Suprapubic skin (tissue), 4 donors: ENCODE results near the gene PIK3CB. TPM values are rescaled to one million over a fixed set of nuclear protein-coding genes. Genes with fewer than 3 reads are reported as not detected.

Experiments used
- DNase-seq, 2 donors: peaks; one replicate each; pipeline ENCODE4 v3.0.0-alpha.2; 2019; ENCODE audit warnings: low spot score in 2 of 2
- H3K27ac ChIP-seq: fragments of 200-600 bp; sonication (generic); one replicate; pipeline ENCODE4 v1.5.1; 2019
- H3K27me3 ChIP-seq: fragments of 200-600 bp; sonication (generic); one replicate; pipeline ENCODE4 v1.5.1; 2019
- H3K36me3 ChIP-seq: fragments of 200-600 bp; sonication (generic); one replicate; pipeline ENCODE4 v1.5.1; 2019
- H3K4me1 ChIP-seq: fragments of 200-600 bp; sonication (generic); one replicate; pipeline ENCODE4 v1.5.1; 2019
- H3K4me3 ChIP-seq: fragments of 200-600 bp; sonication (generic); one replicate; pipeline ENCODE4 v1.5.1; 2019; ENCODE audit warnings: mild to moderate bottlenecking
- H3K9me3 ChIP-seq: fragments of 200-600 bp; sonication (generic); one replicate; pipeline ENCODE4 v1.5.1; 2019
- CTCF ChIP-seq, 2 donors: fragments of 200-600 bp in 1 of 2; fragments of 450-650 bp in 1 of 2; sonication (generic) in 1 of 2; IDR thresholded peaks; one replicate each; pipeline ENCODE4 v1.5.1; 2016 to 2019; ENCODE audit warnings: antibody characterized with exemption in 2 of 2, mild to moderate bottlenecking in 1 of 2, moderate library complexity in 1 of 2
- EP300 ChIP-seq: sonication (generic); formaldehyde crosslinking; IDR thresholded peaks from one replicate; pipeline ENCODE4 v1.6.1; 2017; ENCODE audit warnings: antibody characterized with exemption
- POLR2A ChIP-seq, 2 donors: fragments of 450-650 bp; IDR thresholded peaks; one replicate each; pipeline ENCODE4 v1.6.1; 2017; ENCODE audit warnings: antibody characterized with exemption in 2 of 2, mild to moderate bottlenecking in 2 of 2, moderate library complexity in 2 of 2
- POLR2AphosphoS5 ChIP-seq, 3 donors: sonication (generic); formaldehyde crosslinking; IDR thresholded peaks; one replicate each; pipeline ENCODE4 v1.6.1; 2017; ENCODE audit warnings: antibody characterized with exemption in 3 of 3
- WGBS: methylation state at CpG from one replicate; pipeline ENCODE4 v1.1.5; 2018; 5-methylcytosine and 5-hydroxymethylcytosine counted together
- total RNA-seq, 4 donors: library from RNA; depleted of rRNA; stranded (reverse); fragments of >200 nt; gene quantifications; one replicate each; pipeline ENCODE4 v1.1.0, GENCODE V29; 2016

PIK3CB gene
- total RNA-seq, 4 donors from 2014 or later = 47.4 to 66.9 (median 53.2) TPM

GRCh38 chr3:138718849-138719248 is 115.9 kb downstream of the PIK3CB start:
- H3K27me3 ChIP-seq = no peaks in the 10 kb centered on the region
- 86% methylated on average over 1 of the region's 1 CpG for WGBS
- peaks cover 3% of the 10 kb centered on the region for H3K36me3 ChIP-seq
- H3K9me3 ChIP-seq = no peaks in the 10 kb centered on the region
- H3K4me1 ChIP-seq = no peaks in the 10 kb centered on the region
- H3K27ac ChIP-seq = no peak overlapping the region
- no peak for TF ChIP-seq EP300
- no peak for TF ChIP-seq POLR2AphosphoS5 (IDR thresholded peaks at IDR 0.05)
- no peak for TF ChIP-seq CTCF (IDR thresholded peaks at IDR 0.05)
- no peak for TF ChIP-seq POLR2A (IDR thresholded peaks at IDR 0.05)
- DNase-seq = no peak
- no peak overlapping the region for H3K4me3 ChIP-seq

- 94% methylated on average over 2 of the region's 2 CpGs for WGBS
- Histone ChIP-seq H3K27me3 (no peaks in the 10 kb centered on the region), H3K27ac (no peak overlapping the region), H3K9me3 (no peaks in the 10 kb centered on the region), H3K4me1 (no peaks in the 10 kb centered on the region), H3K4me3 (no peak overlapping the region), H3K36me3 (peaks cover 15% of the 10 kb centered on the region)
- DNase-seq = no peak
- no peak for TF ChIP-seq EP300
- no peak for TF ChIP-seq CTCF (IDR thresholded peaks at IDR 0.05)
- TF ChIP-seq POLR2A (IDR thresholded peaks at IDR 0.05) = no peak
- TF ChIP-seq POLR2AphosphoS5 (IDR thresholded peaks at IDR 0.05) = no peak
Observed at GRCh38 chr3:138717348-138717747, 117.4 kb downstream of the PIK3CB start.

GRCh38 chr3:138712086-138712485 is 122.6 kb downstream of the PIK3CB start:
- H3K27me3 ChIP-seq = no peaks in the 10 kb centered on the region
- H3K4me1 ChIP-seq = no peaks in the 10 kb centered on the region
- no peak overlapping the region for H3K27ac ChIP-seq
- WGBS = 80% methylated on average over 4 of the region's 4 CpGs
- TF ChIP-seq POLR2AphosphoS5 (IDR thresholded peaks at IDR 0.05) = no peak
- TF ChIP-seq CTCF (IDR thresholded peaks at IDR 0.05) = no peak
- no peak for TF ChIP-seq POLR2A (IDR thresholded peaks at IDR 0.05)
- no peak for TF ChIP-seq EP300
- no peak overlapping the region for H3K4me3 ChIP-seq
- peaks cover 17% of the 10 kb centered on the region for H3K36me3 ChIP-seq
- no peaks in the 10 kb centered on the region for H3K9me3 ChIP-seq
- no peak for DNase-seq

- TF ChIP-seq EP300 = no peak
- TF ChIP-seq CTCF (IDR thresholded peaks at IDR 0.05) = no peak
- no peak for TF ChIP-seq POLR2A (IDR thresholded peaks at IDR 0.05)
- no peak for TF ChIP-seq POLR2AphosphoS5 (IDR thresholded peaks at IDR 0.05)
- DNase-seq = no peak
- Histone ChIP-seq H3K9me3 (no peaks in the 10 kb centered on the region), H3K36me3 (peaks cover 15% of the 10 kb centered on the region), H3K4me1 (no peaks in the 10 kb centered on the region), H3K4me3 (no peak overlapping the region), H3K27ac (no peak overlapping the region), H3K27me3 (no peaks in the 10 kb centered on the region)
- 95% methylated on average over 1 of the region's 1 CpG for WGBS
Observed at GRCh38 chr3:138705675-138706074, 129.1 kb downstream of the PIK3CB start.

- Histone ChIP-seq H3K4me3 (no peak overlapping the region), H3K27ac (no peak overlapping the region), H3K27me3 (no peaks in the 10 kb centered on the region), H3K9me3 (no peaks in the 10 kb centered on the region), H3K36me3 (peaks cover 29% of the 10 kb centered on the region), H3K4me1 (no peaks in the 10 kb centered on the region)
- DNase-seq = no peak
- 91% methylated on average over 1 of the region's 1 CpG for WGBS
- TF ChIP-seq EP300 = no peak
- no peak for TF ChIP-seq POLR2A (IDR thresholded peaks at IDR 0.05)
- TF ChIP-seq POLR2AphosphoS5 (IDR thresholded peaks at IDR 0.05) = no peak
- TF ChIP-seq CTCF (IDR thresholded peaks at IDR 0.05) = no peak
Observed at GRCh38 chr3:138696666-138697370, 137.9 kb downstream of the PIK3CB start.
